ENCODE results near the gene CUTA.

GRCh38 chr6:33404884-33405283, 13.0 kb downstream of the CUTA start:
- TF ChIP-seq GATA3 (IDR thresholded peaks at IDR 0.05; ENCODE audit: low read depth, low read length) (no peak), GATA2 (IDR thresholded peaks at IDR 0.05; ENCODE audit: low read depth, low read length) (no peak)

All from SH-SY5Y (cell line).